ENCODE results near the gene HTR5A.

Gene HTR5A

DNA sequence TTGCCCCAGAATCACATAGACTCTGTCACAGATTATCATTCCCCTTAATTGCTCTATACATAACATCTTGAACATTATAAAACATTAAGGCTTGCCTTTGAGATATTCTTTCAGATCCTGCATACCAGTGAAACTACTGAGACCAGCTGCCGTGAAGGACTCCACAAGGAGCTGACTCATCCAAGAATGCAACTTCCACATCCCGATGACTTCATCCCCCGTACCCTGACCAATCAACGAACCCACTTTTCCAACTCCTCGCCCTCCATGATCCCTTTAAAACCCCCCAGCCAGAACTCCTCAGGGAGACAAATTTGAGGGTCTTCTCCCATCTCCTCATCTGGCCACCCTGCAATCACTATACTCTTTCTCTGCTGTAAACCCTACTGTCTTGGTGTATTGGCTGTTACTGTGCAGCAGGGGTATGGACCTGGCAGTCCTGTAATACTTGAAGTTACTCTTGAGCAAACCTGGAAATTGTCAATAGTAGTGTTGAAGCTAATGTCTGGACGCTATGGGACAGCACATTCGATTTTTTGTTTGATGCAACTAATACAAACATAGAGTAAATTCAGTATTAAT is 49.8 kb downstream of the HTR5A start (continued):
- TF ChIP-seq, protein P1, sequence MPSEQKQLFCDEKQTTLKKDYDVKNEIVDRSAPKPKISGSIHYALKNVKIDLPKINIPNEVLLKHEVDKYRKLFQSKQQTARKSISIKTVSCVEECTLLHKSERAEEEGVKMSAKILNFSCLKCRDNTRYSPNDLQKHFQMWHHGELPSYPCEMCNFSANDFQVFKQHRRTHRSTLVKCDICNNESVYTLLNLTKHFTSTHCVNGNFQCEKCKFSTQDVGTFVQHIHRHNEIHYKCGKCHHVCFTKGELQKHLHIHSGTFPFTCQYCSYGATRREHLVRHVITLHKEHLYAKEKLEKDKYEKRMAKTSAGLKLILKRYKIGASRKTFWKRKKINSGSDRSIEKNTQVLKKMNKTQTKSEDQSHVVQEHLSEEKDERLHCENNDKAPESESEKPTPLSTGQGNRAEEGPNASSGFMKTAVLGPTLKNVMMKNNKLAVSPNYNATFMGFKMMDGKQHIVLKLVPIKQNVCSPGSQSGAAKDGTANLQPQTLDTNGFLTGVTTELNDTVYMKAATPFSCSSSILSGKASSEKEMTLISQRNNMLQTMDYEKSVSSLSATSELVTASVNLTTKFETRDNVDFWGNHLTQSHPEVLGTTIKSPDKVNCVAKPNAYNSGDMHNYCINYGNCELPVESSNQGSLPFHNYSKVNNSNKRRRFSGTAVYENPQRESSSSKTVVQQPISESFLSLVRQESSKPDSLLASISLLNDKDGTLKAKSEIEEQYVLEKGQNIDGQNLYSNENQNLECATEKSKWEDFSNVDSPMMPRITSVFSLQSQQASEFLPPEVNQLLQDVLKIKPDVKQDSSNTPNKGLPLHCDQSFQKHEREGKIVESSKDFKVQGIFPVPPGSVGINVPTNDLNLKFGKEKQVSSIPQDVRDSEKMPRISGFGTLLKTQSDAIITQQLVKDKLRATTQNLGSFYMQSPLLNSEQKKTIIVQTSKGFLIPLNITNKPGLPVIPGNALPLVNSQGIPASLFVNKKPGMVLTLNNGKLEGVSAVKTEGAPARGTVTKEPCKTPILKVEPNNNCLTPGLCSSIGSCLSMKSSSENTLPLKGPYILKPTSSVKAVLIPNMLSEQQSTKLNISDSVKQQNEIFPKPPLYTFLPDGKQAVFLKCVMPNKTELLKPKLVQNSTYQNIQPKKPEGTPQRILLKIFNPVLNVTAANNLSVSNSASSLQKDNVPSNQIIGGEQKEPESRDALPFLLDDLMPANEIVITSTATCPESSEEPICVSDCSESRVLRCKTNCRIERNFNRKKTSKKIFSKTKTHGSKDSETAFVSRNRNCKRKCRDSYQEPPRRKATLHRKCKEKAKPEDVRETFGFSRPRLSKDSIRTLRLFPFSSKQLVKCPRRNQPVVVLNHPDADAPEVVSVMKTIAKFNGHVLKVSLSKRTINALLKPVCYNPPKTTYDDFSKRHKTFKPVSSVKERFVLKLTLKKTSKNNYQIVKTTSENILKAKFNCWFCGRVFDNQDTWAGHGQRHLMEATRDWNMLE (tag by site-specific recombination; conservative IDR thresholded peaks at IDR 0.05; ENCODE audit: low read depth): no peak
- no peak for TF ChIP-seq ZBTB8A (tag by site-specific recombination; IDR thresholded peaks at IDR 0.05)
- TF ChIP-seq, protein P2, sequence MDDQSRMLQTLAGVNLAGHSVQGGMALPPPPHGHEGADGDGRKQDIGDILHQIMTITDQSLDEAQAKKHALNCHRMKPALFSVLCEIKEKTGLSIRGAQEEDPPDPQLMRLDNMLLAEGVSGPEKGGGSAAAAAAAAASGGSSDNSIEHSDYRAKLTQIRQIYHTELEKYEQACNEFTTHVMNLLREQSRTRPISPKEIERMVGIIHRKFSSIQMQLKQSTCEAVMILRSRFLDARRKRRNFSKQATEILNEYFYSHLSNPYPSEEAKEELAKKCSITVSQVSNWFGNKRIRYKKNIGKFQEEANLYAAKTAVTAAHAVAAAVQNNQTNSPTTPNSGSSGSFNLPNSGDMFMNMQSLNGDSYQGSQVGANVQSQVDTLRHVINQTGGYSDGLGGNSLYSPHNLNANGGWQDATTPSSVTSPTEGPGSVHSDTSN (CRISPR knock-in tag; IDR thresholded peaks at IDR 0.05): no peak
- no peak for TF ChIP-seq YY2 (tag by site-specific recombination; IDR thresholded peaks at IDR 0.05)
- TF ChIP-seq SETDB1 (IDR thresholded peaks at IDR 0.05; ENCODE audit: insufficient read length, low read length): peak; percentile 60

DNA sequence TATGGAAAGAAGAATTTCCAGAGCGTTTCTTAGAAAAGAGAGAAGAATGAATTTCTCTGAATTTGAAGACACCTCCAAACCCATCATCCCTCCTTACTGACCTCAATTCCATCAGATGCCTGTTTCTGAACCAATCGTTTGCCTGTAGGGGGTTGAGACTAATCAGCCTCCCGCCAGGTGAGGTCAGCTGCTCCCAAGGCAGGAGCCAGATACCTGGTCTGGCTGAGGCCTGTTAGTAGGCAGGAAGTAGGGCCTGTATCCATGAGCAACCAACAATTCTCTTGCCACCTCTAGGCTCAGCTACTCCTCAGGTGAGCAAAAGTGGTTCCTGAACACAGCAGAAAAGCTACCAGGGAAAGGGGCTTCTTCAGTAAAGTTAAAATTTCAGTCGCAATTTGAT is 50.3 kb downstream of the HTR5A start:
- Histone ChIP-seq H3K4me3 (ENCODE audit: low read depth, low read length) (no peak overlapping the region), H3K9me3 (ENCODE audit: control insufficient read depth, insufficient read depth, low read depth, low read length) (no peaks in the 10 kb centered on the region), H3K36me3 (ENCODE audit: control insufficient read depth in 2 of 2, insufficient read depth in 1 of 2, low read length in 2 of 2) (no peaks in the 10 kb centered on the region), H3K4me1 (ENCODE audit: control insufficient read depth, insufficient read depth, low read length) (no peaks in the 10 kb centered on the region), H3K27ac (ENCODE audit: extremely low read depth, low read depth, low read length) (no peak overlapping the region)
- ChIA-PET POLR2A (no interaction called here), CTCF (no interaction called here)
- TF ChIP-seq ZNF423 (tag by site-specific recombination; IDR thresholded peaks at IDR 0.05): no peak
- no peak for TF ChIP-seq RBAK (tag by site-specific recombination; IDR thresholded peaks at IDR 0.05)
- TF ChIP-seq ZSCAN16 (tag by site-specific recombination; IDR thresholded peaks at IDR 0.05): no peak
- TF ChIP-seq, protein P3, sequence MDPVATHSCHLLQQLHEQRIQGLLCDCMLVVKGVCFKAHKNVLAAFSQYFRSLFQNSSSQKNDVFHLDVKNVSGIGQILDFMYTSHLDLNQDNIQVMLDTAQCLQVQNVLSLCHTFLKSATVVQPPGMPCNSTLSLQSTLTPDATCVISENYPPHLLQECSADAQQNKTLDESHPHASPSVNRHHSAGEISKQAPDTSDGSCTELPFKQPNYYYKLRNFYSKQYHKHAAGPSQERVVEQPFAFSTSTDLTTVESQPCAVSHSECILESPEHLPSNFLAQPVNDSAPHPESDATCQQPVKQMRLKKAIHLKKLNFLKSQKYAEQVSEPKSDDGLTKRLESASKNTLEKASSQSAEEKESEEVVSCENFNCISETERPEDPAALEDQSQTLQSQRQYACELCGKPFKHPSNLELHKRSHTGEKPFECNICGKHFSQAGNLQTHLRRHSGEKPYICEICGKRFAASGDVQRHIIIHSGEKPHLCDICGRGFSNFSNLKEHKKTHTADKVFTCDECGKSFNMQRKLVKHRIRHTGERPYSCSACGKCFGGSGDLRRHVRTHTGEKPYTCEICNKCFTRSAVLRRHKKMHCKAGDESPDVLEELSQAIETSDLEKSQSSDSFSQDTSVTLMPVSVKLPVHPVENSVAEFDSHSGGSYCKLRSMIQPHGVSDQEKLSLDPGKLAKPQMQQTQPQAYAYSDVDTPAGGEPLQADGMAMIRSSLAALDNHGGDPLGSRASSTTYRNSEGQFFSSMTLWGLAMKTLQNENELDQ (tag by site-specific recombination; IDR thresholded peaks at IDR 0.05; ENCODE audit: low read depth): no peak
- TF ChIP-seq, protein P4, sequence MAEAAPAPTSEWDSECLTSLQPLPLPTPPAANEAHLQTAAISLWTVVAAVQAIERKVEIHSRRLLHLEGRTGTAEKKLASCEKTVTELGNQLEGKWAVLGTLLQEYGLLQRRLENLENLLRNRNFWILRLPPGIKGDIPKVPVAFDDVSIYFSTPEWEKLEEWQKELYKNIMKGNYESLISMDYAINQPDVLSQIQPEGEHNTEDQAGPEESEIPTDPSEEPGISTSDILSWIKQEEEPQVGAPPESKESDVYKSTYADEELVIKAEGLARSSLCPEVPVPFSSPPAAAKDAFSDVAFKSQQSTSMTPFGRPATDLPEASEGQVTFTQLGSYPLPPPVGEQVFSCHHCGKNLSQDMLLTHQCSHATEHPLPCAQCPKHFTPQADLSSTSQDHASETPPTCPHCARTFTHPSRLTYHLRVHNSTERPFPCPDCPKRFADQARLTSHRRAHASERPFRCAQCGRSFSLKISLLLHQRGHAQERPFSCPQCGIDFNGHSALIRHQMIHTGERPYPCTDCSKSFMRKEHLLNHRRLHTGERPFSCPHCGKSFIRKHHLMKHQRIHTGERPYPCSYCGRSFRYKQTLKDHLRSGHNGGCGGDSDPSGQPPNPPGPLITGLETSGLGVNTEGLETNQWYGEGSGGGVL (tag by site-specific recombination; IDR thresholded peaks at IDR 0.05): no peak
- no peak for TF ChIP-seq ZNF785 (tag by site-specific recombination; IDR thresholded peaks at IDR 0.05)
- no peak for TF ChIP-seq ZSCAN30 (tag by site-specific recombination; IDR thresholded peaks at IDR 0.05)
- TF ChIP-seq ZNF16 (tag by site-specific recombination; IDR thresholded peaks at IDR 0.05; ENCODE audit: low read depth): no peak
- TF ChIP-seq, protein P5, sequence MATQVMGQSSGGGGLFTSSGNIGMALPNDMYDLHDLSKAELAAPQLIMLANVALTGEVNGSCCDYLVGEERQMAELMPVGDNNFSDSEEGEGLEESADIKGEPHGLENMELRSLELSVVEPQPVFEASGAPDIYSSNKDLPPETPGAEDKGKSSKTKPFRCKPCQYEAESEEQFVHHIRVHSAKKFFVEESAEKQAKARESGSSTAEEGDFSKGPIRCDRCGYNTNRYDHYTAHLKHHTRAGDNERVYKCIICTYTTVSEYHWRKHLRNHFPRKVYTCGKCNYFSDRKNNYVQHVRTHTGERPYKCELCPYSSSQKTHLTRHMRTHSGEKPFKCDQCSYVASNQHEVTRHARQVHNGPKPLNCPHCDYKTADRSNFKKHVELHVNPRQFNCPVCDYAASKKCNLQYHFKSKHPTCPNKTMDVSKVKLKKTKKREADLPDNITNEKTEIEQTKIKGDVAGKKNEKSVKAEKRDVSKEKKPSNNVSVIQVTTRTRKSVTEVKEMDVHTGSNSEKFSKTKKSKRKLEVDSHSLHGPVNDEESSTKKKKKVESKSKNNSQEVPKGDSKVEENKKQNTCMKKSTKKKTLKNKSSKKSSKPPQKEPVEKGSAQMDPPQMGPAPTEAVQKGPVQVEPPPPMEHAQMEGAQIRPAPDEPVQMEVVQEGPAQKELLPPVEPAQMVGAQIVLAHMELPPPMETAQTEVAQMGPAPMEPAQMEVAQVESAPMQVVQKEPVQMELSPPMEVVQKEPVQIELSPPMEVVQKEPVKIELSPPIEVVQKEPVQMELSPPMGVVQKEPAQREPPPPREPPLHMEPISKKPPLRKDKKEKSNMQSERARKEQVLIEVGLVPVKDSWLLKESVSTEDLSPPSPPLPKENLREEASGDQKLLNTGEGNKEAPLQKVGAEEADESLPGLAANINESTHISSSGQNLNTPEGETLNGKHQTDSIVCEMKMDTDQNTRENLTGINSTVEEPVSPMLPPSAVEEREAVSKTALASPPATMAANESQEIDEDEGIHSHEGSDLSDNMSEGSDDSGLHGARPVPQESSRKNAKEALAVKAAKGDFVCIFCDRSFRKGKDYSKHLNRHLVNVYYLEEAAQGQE (tag by site-specific recombination; IDR thresholded peaks at IDR 0.05): no peak
- no peak for TF ChIP-seq ZNF391 (tag by site-specific recombination; IDR thresholded peaks at IDR 0.05; ENCODE audit: borderline replicate concordance, low read depth)
- no peak for TF ChIP-seq ZNF623 (tag by site-specific recombination; IDR thresholded peaks at IDR 0.05)
- TF ChIP-seq, protein P6, sequence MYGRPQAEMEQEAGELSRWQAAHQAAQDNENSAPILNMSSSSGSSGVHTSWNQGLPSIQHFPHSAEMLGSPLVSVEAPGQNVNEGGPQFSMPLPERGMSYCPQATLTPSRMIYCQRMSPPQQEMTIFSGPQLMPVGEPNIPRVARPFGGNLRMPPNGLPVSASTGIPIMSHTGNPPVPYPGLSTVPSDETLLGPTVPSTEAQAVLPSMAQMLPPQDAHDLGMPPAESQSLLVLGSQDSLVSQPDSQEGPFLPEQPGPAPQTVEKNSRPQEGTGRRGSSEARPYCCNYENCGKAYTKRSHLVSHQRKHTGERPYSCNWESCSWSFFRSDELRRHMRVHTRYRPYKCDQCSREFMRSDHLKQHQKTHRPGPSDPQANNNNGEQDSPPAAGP (tag by site-specific recombination; IDR thresholded peaks at IDR 0.05): no peak

All from HEK293 (cell line).